OCI-LY1 (cell line): ENCODE measurements around the gene TMEM156.

Experiments used
- H2AFZ ChIP-seq: fragments of 200-600 bp; sonication (generic), shearing (Covaris generic); 2 replicates; pipeline ENCODE4 v1.6.0; 2014; ENCODE audit warnings: antibody characterized with exemption, mild to moderate bottlenecking, low read length
- H3F3A ChIP-seq: fragments of 200-600 bp; sonication (generic), shearing (Covaris generic); 2 replicates; pipeline ENCODE4 v1.6.0; 2014; ENCODE audit warnings: mild to moderate bottlenecking, antibody characterized with exemption, low read length, moderate library complexity; ENCODE audit not compliant: insufficient read depth
- H3K27ac ChIP-seq: fragments of 200-600 bp; sonication (generic); 2 replicates; pipeline ENCODE4 v1.5.1; 2014; ENCODE audit warnings: low read length, mixed run types, mild to moderate bottlenecking, low read depth; ENCODE audit not compliant: poor library complexity, severe bottlenecking
- H3K27me3 ChIP-seq: fragments of 200-600 bp; sonication (generic); 2 replicates; pipeline ENCODE4 v1.6.0; 2014; ENCODE audit warnings: antibody characterized with exemption, mild to moderate bottlenecking, low read length, moderate library complexity; ENCODE audit not compliant: insufficient read depth
- H3K36me3 ChIP-seq: fragments of 200-600 bp; sonication (generic); 2 replicates; pipeline ENCODE4 v1.6.1; 2014; ENCODE audit warnings: mild to moderate bottlenecking, antibody characterized with exemption, low read length, moderate library complexity, mixed read lengths; ENCODE audit not compliant: insufficient read depth
- H3K4me1 ChIP-seq: fragments of 200-600 bp; sonication (generic); 2 replicates; pipeline ENCODE4 v1.5.1; 2014; ENCODE audit warnings: mild to moderate bottlenecking, low read length, moderate library complexity; ENCODE audit not compliant: insufficient read depth, severe bottlenecking
- H3K4me2 ChIP-seq: fragments of 200-600 bp; sonication (generic), shearing (Covaris generic); 2 replicates; pipeline ENCODE4 v1.6.1; 2014; ENCODE audit warnings: low read length
- H3K4me3 ChIP-seq: fragments of 200-600 bp; sonication (generic); 2 replicates; pipeline ENCODE4 v1.5.1; 2014; ENCODE audit warnings: low read length, low read depth, mild to moderate bottlenecking, mixed read lengths; ENCODE audit not compliant: poor library complexity, severe bottlenecking
- H3K79me2 ChIP-seq: fragments of 200-600 bp; shearing (Covaris generic); 2 replicates; pipeline ENCODE4 v1.6.1; 2016; ENCODE audit warnings: mixed run types, low read length, mixed read lengths; ENCODE audit not compliant: insufficient read depth
- H3K9ac ChIP-seq: fragments of 200-600 bp; sonication (generic), shearing (Covaris generic); 2 replicates; pipeline ENCODE4 v1.6.1; 2014; ENCODE audit warnings: mild to moderate bottlenecking, low read length, mixed read lengths
- H3K9me2 ChIP-seq: fragments of 200-600 bp; sonication (generic), shearing (Covaris generic); 2 replicates; pipeline ENCODE4 v1.6.1; 2014; ENCODE audit warnings: low read depth, mild to moderate bottlenecking, low read length, mixed read lengths
- H3K9me3 ChIP-seq: fragments of 200-600 bp; shearing (Covaris generic); 2 replicates; pipeline ENCODE4 v1.6.1; 2014; ENCODE audit warnings: low read length, mixed read lengths
- H4K20me1 ChIP-seq: fragments of 200-600 bp; sonication (generic), shearing (Covaris generic); 2 replicates; pipeline ENCODE4 v1.6.0; 2016; ENCODE audit warnings: mild to moderate bottlenecking, low read length; ENCODE audit not compliant: insufficient read depth
- EZH2 ChIP-seq: fragments of 200-600 bp; sonication (generic), shearing (Covaris generic); IDR thresholded peaks from 2 replicates; pipeline ENCODE4 v1.8.0; 2017; ENCODE audit warnings: borderline replicate concordance, mixed run types, mild to moderate bottlenecking, antibody characterized with exemption, low read length, moderate library complexity, mixed read lengths
- TF ChIP-seq, protein P1 (sequence below): fragments of 200-600 bp; sonication (generic), shearing (Covaris generic); IDR thresholded peaks from 2 replicates; pipeline ENCODE4 v1.5.1; 2017; ENCODE audit warnings: mild to moderate bottlenecking, antibody characterized with exemption, low read length, moderate library complexity, mixed read lengths

The TMEM156 gene

DNA sequence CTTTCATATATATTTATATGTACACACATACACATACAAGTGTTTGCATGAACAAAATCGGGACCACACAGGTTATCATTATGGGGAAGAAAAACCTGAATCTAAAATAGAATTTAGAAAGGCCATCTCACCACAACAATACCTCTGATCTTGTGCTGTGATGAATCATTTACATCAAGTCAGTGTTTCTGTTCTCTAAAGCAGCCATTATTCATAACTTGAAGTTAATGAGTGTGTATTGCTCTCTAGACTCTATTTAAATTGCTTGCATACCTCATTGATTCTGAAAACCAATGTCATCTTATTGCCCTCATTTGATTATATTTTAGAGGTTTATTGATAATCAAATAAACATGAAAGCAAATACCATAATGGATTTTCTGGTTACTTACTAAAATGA, 93.0 kb downstream of the TMEM156 start:
- no peak overlapping the region for H3K9ac ChIP-seq
- TF ChIP-seq, protein P1, sequence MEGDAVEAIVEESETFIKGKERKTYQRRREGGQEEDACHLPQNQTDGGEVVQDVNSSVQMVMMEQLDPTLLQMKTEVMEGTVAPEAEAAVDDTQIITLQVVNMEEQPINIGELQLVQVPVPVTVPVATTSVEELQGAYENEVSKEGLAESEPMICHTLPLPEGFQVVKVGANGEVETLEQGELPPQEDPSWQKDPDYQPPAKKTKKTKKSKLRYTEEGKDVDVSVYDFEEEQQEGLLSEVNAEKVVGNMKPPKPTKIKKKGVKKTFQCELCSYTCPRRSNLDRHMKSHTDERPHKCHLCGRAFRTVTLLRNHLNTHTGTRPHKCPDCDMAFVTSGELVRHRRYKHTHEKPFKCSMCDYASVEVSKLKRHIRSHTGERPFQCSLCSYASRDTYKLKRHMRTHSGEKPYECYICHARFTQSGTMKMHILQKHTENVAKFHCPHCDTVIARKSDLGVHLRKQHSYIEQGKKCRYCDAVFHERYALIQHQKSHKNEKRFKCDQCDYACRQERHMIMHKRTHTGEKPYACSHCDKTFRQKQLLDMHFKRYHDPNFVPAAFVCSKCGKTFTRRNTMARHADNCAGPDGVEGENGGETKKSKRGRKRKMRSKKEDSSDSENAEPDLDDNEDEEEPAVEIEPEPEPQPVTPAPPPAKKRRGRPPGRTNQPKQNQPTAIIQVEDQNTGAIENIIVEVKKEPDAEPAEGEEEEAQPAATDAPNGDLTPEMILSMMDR, result no peak
- no peak for TF ChIP-seq EZH2
- no peaks in the 10 kb centered on the region for H3F3A ChIP-seq
- no peaks in the 10 kb centered on the region; the same call in 1 of the 2 replicates for H3K36me3 ChIP-seq
- no peak overlapping the region for H3K4me3 ChIP-seq
- H3K27me3 ChIP-seq, result no peaks in the 10 kb centered on the region
- H3K9me2 ChIP-seq, result no peaks in the 10 kb centered on the region
- no peaks in the 10 kb centered on the region for H3K9me3 ChIP-seq
- H3K27ac ChIP-seq, result no peak overlapping the region
- no peaks in the 10 kb centered on the region for H3K79me2 ChIP-seq
- no peak overlapping the region for H3K4me2 ChIP-seq
- H2AFZ ChIP-seq, result no peak overlapping the region
- H4K20me1 ChIP-seq, result no peaks in the 10 kb centered on the region
- peaks cover 3% of the 10 kb centered on the region for H3K4me1 ChIP-seq

DNA sequence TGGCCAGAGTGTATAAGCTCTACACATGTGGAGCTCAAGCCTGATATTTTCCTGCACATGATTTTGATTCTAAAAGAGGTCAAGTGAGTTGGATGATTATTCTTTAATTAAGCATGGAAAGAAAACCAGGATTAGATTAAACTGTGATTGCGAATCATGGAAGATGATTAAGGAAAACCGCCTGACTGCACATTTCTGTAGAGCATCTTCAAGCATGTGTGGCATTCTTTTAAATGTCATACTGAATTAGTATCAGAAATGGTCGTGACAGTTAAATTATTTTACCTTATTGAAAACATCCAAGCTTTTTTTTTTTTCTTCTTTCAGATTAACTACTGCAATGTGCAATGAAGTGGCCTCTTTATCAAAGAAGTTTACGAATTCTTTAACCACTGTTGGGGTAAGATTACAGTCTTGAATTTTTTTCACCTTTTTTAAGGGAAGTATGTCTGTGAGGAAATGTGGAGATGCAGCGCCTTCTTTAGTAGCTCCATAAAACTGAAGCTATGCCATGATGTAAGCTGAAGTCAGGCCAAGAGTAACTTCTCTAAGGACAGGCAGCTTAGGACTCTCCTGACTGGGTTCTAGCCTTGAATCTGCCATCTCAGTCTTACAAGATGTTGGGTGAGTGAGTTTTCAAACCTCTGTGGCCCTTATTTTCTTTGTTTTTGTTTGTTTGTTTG, 96.7 kb downstream of the TMEM156 start:
- no peaks in the 10 kb centered on the region for H3F3A ChIP-seq
- H3K4me3 ChIP-seq, result no peak overlapping the region
- peaks cover under 1% of the 10 kb centered on the region for H3K4me1 ChIP-seq
- TF ChIP-seq, protein P1, result no peak
- no peak for TF ChIP-seq EZH2
- H4K20me1 ChIP-seq, result no peaks in the 10 kb centered on the region
- H3K9me2 ChIP-seq, result no peaks in the 10 kb centered on the region
- H3K27me3 ChIP-seq, result no peaks in the 10 kb centered on the region
- no peak overlapping the region for H3K9ac ChIP-seq
- H3K79me2 ChIP-seq, result no peaks in the 10 kb centered on the region
- H3K27ac ChIP-seq, result no peak overlapping the region
- no peaks in the 10 kb centered on the region for H3K9me3 ChIP-seq
- no peak overlapping the region for H3K4me2 ChIP-seq
- no peaks in the 10 kb centered on the region for H3K36me3 ChIP-seq
- no peak overlapping the region for H2AFZ ChIP-seq

DNA sequence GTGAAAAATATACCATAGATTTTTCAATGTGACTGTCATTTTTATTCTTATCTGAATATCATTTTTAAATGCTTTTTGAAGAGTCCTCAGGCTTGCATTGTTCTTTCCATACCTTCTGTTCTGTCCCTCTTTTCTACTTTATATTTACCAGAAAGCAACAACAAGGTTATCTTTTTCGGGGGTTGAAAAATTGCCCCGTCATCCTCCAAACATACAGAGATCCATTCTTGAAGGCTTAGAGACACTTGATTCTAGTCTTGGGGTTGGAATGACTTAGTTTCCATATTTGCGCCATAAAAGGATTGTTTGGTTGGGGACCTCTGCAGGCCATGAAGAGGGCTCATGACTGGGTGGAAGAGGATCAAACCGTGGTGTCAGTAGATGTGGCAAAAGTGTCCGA, 101.1 kb downstream of the TMEM156 start:
- H3F3A ChIP-seq, result no peaks in the 10 kb centered on the region
- H3K9me2 ChIP-seq, result no peaks in the 10 kb centered on the region
- H3K9me3 ChIP-seq, result no peaks in the 10 kb centered on the region
- H3K79me2 ChIP-seq, result no peaks in the 10 kb centered on the region
- no peaks in the 10 kb centered on the region for H3K27me3 ChIP-seq
- no peaks in the 10 kb centered on the region for H3K36me3 ChIP-seq
- H3K4me1 ChIP-seq, result peaks cover 6% of the 10 kb centered on the region
- H3K4me2 ChIP-seq, result no peak overlapping the region
- H4K20me1 ChIP-seq, result no peaks in the 10 kb centered on the region
- H3K9ac ChIP-seq, result no peak overlapping the region
- no peak overlapping the region for H3K4me3 ChIP-seq
- no peak overlapping the region for H3K27ac ChIP-seq
- H2AFZ ChIP-seq, result no peak overlapping the region
- no peak for TF ChIP-seq EZH2
- TF ChIP-seq, protein P1, result no peak
